HUES64 (cell line): ENCODE data around the gene SSBP4.

Experiments
- H3K27ac ChIP-seq: 2 replicates; pipeline ENCODE4 v1.7.0; 2013; ENCODE audit warnings: low read depth, low read length, inconsistent platforms
- H3K27me3 ChIP-seq: 2 replicates; pipeline ENCODE4 v1.6.1; 2013; ENCODE audit warnings: mild to moderate bottlenecking, low read length; ENCODE audit not compliant: insufficient read depth
- H3K36me3 ChIP-seq: 2 replicates; pipeline ENCODE4 v1.6.1; 2013; ENCODE audit warnings: mild to moderate bottlenecking, low read length; ENCODE audit not compliant: insufficient read depth
- H3K4me1 ChIP-seq: 2 replicates; pipeline ENCODE4 v1.6.1; 2013; ENCODE audit warnings: mild to moderate bottlenecking, low read length, moderate library complexity; ENCODE audit not compliant: insufficient read depth
- H3K4me3 ChIP-seq: 2 replicates; pipeline ENCODE4 v1.5.1; 2013; ENCODE audit warnings: mild to moderate bottlenecking, low read length, moderate library complexity
- H3K9ac ChIP-seq: 2 replicates; pipeline ENCODE4 v1.6.1; 2013; ENCODE audit warnings: mild to moderate bottlenecking, low read depth, low read length
- H3K9me3 ChIP-seq: 2 replicates; pipeline ENCODE4 v1.6.1; 2013; ENCODE audit warnings: low read depth, low read length; ENCODE audit not compliant: insufficient read depth
- WGBS: fragments of 150-250, 120-280 bp; methylation state at CpG from one replicate; pipeline ENCODE4 v1.1.7; 2013; ENCODE audit warnings: missing lambda C conversion rate; 5-methylcytosine and 5-hydroxymethylcytosine counted together

Gene SSBP4

DNA sequence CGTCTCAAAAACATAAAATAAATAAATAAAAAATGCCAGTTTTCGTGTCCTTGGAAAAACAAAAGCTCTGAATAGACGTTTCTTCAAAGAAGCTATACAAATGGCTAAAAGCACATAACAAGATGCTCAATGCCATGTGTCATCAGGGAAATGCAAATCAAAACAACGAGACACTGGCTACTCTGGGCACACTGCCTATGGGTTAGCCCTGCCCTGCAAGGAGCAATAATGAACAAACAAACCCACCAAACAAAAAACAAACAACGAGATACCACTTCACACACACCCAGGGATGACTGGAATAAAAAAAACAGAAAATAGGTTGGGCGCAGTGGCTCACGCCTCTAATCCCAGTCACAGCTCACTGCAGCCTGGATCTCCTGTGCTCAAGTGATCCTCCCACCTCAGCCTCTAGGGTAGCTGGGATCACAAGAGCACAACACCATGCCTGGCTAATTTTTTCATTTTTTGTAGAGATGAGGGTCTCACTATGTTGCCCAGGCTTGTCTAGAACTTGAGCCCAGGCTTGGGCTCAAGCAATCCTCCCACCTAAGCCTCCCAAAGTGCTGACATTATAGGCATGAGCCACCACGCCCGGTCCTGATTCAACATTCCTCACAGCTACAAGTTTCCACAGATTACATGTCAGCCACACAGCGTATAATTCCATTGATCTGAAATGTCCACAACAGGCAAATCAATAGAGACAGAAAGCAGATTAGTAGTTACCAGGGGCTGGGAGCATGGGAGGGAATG lies 34.2 kb downstream of the SSBP4 start:
- H3K27ac ChIP-seq: no peak overlapping the region
- H3K9me3 ChIP-seq: no peaks in the 10 kb centered on the region
- H3K4me1 ChIP-seq: no peaks in the 10 kb centered on the region
- WGBS: 92% methylated on average over 10 of the region's 10 CpGs
- H3K36me3 ChIP-seq: peaks cover 23% of the 10 kb centered on the region
- no peak overlapping the region for H3K9ac ChIP-seq
- no peak overlapping the region for H3K4me3 ChIP-seq
- no peaks in the 10 kb centered on the region for H3K27me3 ChIP-seq

DNA sequence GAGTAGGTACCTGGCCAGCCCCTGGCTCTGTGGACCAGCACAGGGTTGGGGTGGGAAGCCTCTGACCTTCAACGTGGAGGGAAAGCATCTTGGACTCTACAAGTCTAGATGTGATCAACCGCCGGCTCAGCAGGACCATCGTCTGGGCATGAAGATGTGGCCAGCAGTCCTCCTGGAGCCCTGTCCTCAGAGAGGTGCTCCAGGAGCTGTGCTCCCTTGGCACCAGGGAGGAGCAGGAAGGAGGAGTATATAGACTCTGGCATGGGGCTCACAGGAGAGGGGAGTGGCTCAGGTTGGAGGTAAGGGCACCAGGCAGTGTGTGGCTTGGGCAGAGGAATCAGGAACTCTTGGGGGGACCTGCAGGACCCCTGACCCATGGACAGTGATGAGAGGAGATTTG lies 37.1 kb downstream of the SSBP4 start:
- no peak overlapping the region for H3K4me3 ChIP-seq
- 92% methylated on average over 4 of the region's 4 CpGs for WGBS
- H3K4me1 ChIP-seq: no peaks in the 10 kb centered on the region

DNA sequence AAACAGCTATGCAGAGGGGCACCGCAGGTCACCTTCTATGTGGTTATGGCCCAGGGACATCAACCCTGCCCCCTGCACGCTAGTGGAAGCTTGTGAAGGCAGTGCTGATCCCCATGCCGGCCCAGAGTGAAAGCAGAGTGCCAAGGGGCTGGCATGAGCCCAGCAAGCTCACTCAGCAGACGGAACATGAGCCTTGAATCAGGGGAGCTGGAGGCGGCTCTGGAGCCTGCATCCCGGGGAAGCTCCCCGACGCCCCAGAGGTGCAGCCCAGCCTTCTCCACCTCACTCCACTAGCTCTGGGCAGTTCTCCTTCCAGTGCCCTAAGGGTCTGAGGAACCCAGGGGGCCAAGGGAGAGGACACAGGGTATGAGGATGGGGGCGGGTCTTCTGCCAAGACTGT lies 37.8 kb downstream of the SSBP4 start:
- no peak overlapping the region for H3K4me3 ChIP-seq
- no peaks in the 10 kb centered on the region for H3K4me1 ChIP-seq
- no peaks in the 10 kb centered on the region for H3K9me3 ChIP-seq
- peaks cover 26% of the 10 kb centered on the region for H3K36me3 ChIP-seq
- no peak overlapping the region for H3K27ac ChIP-seq
- WGBS: 87% methylated on average over 9 of the region's 9 CpGs
- H3K27me3 ChIP-seq: no peaks in the 10 kb centered on the region
- no peak overlapping the region for H3K9ac ChIP-seq

More for the DNA sequence above, 37.1 kb downstream of the SSBP4 start:
- no peaks in the 10 kb centered on the region for H3K27me3 ChIP-seq
- no peak overlapping the region for H3K9ac ChIP-seq
- H3K9me3 ChIP-seq: no peaks in the 10 kb centered on the region
- peaks cover 23% of the 10 kb centered on the region for H3K36me3 ChIP-seq
- H3K27ac ChIP-seq: no peak overlapping the region

DNA sequence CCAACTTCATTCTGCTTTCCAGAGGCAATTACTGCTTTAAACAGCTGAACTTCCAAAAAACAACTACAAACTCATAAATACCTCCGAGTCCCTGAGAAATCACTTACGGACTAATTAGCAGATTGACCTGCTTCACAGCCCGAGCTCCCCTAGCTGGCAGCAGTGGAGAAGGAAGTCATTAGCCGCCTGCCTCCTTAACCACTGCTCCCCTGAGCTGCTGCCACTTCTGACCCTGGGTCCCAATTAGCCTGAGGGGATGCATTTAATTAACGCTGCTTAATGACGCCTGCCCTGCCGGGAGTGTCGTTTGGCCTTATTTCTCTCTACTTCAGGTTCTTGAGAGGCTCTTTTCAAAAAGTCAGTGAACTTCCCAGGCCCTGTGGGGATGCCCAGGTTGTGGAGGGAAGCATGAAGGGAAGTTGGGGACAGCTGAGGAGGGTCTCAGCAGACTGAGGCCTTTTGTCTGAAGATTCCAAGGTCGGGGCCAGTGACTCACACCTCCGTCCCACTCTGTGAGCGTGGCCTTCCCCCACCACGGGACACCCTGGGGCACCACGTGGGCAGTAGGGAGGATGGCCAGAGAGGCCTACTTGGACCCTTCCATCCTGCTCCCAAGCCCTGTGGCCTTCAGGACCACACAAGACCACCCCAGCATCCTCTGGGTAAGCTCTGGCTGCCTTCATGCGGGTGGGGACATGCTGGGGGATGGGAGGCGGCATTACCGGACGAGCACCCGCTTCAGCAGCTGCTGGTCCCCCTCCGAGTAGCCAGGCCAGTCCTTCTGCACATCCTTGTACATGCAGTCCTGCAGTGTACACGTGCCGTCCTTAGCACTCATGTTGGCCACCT lies 38.5 kb downstream of the SSBP4 start:
- no peak overlapping the region for H3K9ac ChIP-seq
- peaks cover 26% of the 10 kb centered on the region for H3K36me3 ChIP-seq
- WGBS: 81% methylated on average over 21 of the region's 21 CpGs

DNA sequence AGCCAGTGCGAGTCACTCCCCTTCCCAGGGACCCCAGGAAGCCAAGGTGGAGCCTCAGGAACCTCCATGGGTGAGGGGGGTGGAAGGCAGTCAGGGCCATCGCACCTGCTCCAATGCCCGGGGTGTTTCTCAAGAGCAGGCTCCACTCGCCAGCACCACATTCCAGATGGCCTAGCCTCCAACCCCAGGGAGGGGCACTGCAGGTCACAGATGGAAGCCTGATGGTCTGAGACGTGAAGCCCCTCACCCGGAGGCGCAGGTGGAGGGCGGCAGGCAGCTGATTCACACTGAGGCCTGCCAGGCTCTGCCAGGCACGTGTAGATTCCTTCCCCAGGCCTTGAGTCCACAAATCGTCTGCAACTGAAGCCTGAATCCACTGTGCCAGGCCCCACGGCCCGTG lies 41.7 kb downstream of the SSBP4 start:
- Histone ChIP-seq H3K27ac (no peak overlapping the region), H3K36me3 (peaks cover 26% of the 10 kb centered on the region), H3K9me3 (no peaks in the 10 kb centered on the region), H3K27me3 (no peaks in the 10 kb centered on the region), H3K4me1 (no peaks in the 10 kb centered on the region), H3K9ac (no peak overlapping the region), H3K4me3 (no peak overlapping the region)
- 94% methylated on average over 12 of the region's 12 CpGs for WGBS

More for the DNA sequence above, 38.5 kb downstream of the SSBP4 start:
- Histone ChIP-seq H3K4me1 (no peaks in the 10 kb centered on the region), H3K27ac (no peak overlapping the region), H3K9me3 (no peaks in the 10 kb centered on the region), H3K27me3 (no peaks in the 10 kb centered on the region), H3K4me3 (no peak overlapping the region)

DNA sequence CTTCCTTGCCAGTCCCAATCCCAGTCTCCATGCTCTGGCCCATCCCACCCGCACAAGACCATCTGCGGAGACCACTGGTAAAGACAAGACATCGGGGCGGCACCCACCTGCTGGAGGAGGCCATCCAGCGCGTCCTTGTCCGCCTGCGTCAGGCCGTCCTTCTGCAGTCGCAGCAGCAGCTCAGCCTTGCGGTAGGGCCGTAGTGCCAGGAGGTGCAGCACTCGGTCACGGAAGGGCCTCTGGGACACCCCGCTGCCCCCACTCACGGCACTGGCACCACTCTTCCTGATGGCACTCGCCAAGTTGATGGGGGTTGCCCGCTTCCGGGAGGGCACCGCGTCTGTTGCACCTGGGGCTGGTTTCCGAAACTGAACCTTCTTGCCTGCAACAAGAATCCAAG lies 42.3 kb downstream of the SSBP4 start:
- no peaks in the 10 kb centered on the region for H3K27me3 ChIP-seq
- 96% methylated on average over 22 of the region's 22 CpGs for WGBS
- H3K36me3 ChIP-seq: peaks cover 22% of the 10 kb centered on the region
- no peaks in the 10 kb centered on the region for H3K9me3 ChIP-seq
- no peaks in the 10 kb centered on the region for H3K4me1 ChIP-seq
- no peak overlapping the region for H3K9ac ChIP-seq
- H3K27ac ChIP-seq: no peak overlapping the region
- no peak overlapping the region for H3K4me3 ChIP-seq

DNA sequence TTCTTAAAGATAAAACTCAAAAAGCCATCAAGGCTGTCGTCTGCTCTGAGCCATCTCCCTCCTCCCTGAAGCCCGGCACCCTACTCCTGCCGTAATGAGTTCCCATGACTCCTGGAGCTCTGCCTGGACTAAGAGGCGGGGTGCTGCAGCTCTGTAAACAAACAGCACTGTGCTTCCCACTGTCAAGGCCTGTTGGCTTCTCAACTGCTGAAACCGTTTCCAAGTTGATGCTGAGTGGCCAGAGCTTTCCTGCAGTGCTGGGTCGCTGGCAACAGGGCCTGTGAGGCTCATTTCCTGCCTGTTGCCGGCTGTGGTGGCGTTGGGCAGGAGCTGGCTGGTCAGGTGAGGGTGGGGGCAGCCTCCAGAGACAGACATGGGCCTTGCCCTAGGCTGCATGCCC lies 45.4 kb downstream of the SSBP4 start:
- 80% methylated on average over 8 of the region's 8 CpGs for WGBS
- Histone ChIP-seq H3K27me3 (no peaks in the 10 kb centered on the region), H3K36me3 (peaks cover 19% of the 10 kb centered on the region), H3K4me1 (no peaks in the 10 kb centered on the region), H3K27ac (no peak overlapping the region), H3K9ac (no peak overlapping the region), H3K9me3 (no peaks in the 10 kb centered on the region), H3K4me3 (no peak overlapping the region)

DNA sequence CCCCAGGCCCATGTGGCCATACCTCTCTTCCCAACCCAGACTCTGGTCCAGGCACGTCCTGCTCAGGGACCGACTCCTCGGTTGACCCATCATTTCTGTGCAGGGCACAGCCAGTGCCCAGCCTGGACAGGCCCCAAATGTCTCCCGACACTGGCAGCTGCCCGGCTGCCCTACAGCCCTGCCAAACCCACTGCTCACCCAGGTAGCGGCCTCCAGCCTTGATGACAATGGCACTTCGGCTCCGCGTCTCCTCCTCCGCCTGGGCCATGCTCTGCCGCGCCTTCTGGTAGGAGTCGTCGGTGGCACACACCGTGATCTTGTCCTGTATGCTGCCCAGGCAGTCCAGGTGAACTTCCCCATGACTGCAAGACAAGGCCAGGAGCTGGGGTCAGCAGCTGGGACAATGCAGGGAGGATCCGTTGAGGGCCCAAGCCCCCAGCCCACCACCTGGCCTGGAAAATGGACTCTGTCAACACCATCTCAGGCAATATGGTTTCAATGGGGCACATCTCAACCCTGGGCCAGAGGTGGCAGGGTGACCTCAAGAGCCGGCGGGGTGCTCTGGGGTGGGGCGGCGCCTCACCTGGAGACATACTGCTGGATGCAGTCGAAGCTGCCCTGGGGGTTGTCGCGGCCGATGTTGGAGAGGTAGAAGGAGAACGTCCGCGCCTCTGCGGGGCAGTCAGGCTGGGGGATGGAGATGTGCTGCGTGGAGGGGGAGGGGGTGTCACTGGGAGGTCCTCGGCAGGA lies 46.2 kb downstream of the SSBP4 start:
- Histone ChIP-seq H3K27me3 (no peaks in the 10 kb centered on the region), H3K27ac (no peak overlapping the region), H3K9me3 (no peaks in the 10 kb centered on the region), H3K4me3 (no peak overlapping the region), H3K36me3 (peaks cover 12% of the 10 kb centered on the region), H3K9ac (no peak overlapping the region; the same call in 1 of the 2 replicates), H3K4me1 (peaks cover 1% of the 10 kb centered on the region; the same call in 1 of the 2 replicates)
- WGBS: 95% methylated on average over 30 of the region's 30 CpGs

DNA sequence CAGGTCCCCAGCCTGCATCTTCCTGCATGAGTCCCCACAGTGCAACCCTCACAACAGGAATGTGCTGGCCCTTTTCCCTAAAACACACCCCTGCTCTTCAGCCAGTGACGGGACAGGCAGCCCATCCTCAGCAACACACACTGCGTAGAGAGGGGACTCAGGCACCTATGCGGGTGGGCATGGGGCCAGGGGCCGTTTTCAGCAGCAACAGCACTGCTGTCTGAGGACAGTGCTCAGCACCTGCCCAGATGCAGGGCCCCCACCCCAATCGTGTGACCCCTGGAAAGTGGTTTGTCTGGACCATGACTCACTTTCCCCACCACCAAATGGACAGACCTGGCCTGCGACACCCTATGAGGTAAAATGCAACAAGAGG lies 46.8 kb downstream of the SSBP4 start:
- H3K9me3 ChIP-seq: no peaks in the 10 kb centered on the region
- 94% methylated on average over 6 of the region's 6 CpGs for WGBS
- no peak overlapping the region for H3K27ac ChIP-seq
- H3K9ac ChIP-seq: no peak overlapping the region
- no peaks in the 10 kb centered on the region for H3K27me3 ChIP-seq
- peaks cover 6% of the 10 kb centered on the region for H3K36me3 ChIP-seq
- H3K4me1 ChIP-seq: peaks cover 3% of the 10 kb centered on the region; the same call in 1 of the 2 replicates
- H3K4me3 ChIP-seq: no peak overlapping the region

DNA sequence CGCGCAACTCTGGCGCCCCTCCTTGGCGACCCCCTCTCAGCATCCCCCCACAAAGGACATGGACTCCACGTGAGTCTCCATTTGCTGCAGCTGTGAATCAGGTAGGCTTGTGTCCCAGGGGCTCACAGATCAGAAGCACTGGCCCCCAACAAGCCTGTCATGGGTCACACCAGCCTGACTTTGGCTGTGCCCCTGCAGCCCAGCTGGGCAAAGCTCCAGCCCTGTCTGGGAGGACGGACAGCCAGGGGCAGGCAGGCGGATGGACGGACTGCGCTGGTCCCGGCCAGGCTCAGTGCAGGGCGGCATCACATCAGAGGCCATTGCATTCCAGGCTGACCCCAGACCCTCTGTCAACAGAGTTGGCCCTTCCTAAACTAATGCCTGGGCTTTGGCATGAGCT lies 47.2 kb downstream of the SSBP4 start:
- Histone ChIP-seq H3K9ac (no peak overlapping the region), H3K27me3 (no peaks in the 10 kb centered on the region), H3K4me3 (no peak overlapping the region), H3K9me3 (no peaks in the 10 kb centered on the region), H3K4me1 (peaks cover 3% of the 10 kb centered on the region; the same call in 1 of the 2 replicates), H3K36me3 (peaks cover 2% of the 10 kb centered on the region; the same call in 1 of the 2 replicates), H3K27ac (no peak overlapping the region)
- WGBS: 92% methylated on average over 11 of the region's 11 CpGs

DNA sequence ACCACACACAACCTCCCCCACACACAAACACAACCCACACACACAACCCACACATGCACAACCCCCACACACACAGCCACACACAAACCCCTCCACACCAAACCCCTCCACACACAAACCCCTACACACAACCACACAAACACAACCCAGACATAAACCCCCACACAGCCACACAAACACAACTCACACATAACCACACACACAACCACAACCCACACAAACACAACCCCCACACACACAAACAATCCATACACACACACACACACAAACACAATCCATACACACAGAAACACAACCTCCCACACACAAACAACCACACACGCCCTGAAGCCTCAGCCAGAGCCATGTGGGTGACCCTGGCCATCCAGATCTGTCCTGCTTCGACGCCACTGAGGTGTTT lies 48.8 kb downstream of the SSBP4 start:
- 91% methylated on average over 3 of the region's 3 CpGs for WGBS

More for the DNA sequence above, 48.8 kb downstream of the SSBP4 start:
- no peak overlapping the region for H3K4me3 ChIP-seq
- peaks cover 3% of the 10 kb centered on the region; the same call in 1 of the 2 replicates for H3K4me1 ChIP-seq
- no peaks in the 10 kb centered on the region for H3K9me3 ChIP-seq
- no peak overlapping the region for H3K27ac ChIP-seq
- H3K27me3 ChIP-seq: no peaks in the 10 kb centered on the region
- H3K36me3 ChIP-seq: no peaks in the 10 kb centered on the region
- no peak overlapping the region for H3K9ac ChIP-seq
